Activated CD4-positive, alpha-beta T cell treated with anti-CD3 and anti-CD28 coated beads for 4 hours (primary cell): ENCODE measurements around the gene ENKUR.

ENCODE experiments used
- DNase-seq, 2 donors: peaks; one replicate each; pipeline ENCODE4 v3.0.0-alpha.2; 2020

Gene ENKUR

GRCh38 chr10:24938525-24938924, 77.4 kb downstream of the ENKUR start:
- no peak for DNase-seq

GRCh38 chr10:24938076-24938475, 77.9 kb downstream of the ENKUR start:
- no peak for DNase-seq

GRCh38 chr10:24935504-24936292, 80.3 kb downstream of the ENKUR start:
- DNase-seq: no peak
